Measurements from ENCODE around the gene MYO1C.
A peak's percentile ranks its signal among the peaks of the same experiment; 100 is the strongest.
"Not testable (repeated sequence)": the region's sequence is repeated elsewhere in the genome, so short reads cannot be mapped to it uniquely, and the experiment has no call there.

The MYO1C gene, protein sequence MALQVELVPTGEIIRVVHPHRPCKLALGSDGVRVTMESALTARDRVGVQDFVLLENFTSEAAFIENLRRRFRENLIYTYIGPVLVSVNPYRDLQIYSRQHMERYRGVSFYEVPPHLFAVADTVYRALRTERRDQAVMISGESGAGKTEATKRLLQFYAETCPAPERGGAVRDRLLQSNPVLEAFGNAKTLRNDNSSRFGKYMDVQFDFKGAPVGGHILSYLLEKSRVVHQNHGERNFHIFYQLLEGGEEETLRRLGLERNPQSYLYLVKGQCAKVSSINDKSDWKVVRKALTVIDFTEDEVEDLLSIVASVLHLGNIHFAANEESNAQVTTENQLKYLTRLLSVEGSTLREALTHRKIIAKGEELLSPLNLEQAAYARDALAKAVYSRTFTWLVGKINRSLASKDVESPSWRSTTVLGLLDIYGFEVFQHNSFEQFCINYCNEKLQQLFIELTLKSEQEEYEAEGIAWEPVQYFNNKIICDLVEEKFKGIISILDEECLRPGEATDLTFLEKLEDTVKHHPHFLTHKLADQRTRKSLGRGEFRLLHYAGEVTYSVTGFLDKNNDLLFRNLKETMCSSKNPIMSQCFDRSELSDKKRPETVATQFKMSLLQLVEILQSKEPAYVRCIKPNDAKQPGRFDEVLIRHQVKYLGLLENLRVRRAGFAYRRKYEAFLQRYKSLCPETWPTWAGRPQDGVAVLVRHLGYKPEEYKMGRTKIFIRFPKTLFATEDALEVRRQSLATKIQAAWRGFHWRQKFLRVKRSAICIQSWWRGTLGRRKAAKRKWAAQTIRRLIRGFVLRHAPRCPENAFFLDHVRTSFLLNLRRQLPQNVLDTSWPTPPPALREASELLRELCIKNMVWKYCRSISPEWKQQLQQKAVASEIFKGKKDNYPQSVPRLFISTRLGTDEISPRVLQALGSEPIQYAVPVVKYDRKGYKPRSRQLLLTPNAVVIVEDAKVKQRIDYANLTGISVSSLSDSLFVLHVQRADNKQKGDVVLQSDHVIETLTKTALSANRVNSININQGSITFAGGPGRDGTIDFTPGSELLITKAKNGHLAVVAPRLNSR

DNA sequence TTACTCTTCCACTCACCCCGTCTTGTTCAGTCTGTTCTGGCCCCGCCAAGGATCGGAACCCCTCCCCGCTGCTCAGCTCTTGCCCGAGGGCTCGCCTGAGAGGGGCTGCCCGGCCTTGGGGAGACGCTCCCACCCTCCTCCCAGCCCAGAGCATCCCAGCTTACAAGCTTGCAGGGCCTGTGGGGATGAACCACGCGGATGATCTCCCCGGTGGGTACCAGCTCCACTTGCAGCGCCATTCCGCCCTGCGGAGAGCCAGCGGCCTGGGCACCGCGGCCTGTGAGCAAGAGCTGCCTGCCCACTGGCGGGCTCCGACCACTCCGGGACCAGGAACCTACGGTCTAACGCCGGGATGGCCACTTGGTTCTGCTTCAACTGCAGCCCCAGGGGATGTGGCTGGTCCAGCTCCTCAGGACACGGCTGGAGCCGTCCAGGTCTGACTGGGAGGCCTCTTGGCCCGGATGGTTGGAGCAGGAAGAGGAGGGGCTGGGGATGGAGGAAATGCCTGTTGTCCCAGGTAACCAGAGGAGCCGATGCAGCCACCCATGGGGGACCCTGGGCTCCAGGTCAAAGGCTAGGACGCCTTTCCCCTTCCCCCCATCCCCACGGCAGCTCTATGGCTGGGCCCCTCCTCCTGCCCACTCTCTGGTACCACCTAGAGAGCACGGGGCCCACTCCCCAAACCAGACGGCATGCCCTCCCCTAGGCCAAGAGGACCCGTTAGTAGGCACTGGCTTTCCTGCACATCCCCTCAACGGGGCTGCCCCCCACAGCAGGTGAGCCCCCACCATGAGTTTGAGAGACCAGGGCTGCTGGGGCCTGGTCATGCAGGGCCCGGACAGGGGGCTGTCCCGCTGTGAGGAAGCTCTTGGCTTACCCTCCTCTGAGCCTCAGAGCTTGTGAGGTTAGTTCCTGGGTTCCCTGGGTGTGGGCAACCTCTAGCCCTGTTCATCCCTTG, at the start of gene MYO1C:
Gene MYO1C (minus strand): TSS at position 438 of the 958 bp plus-strand sequence. CDS start 199 bp downstream, at position 239.
- Mint-ChIP-seq H3K27ac (peak within 1 kb of the TSS; percentile 94), H3K9me3 (no peaks in the 10 kb centered on the region), H3K36me3 (peaks cover 13% of the 10 kb centered on the region in 2 donors), H3K4me1 (peaks cover 30 to 54% of the 10 kb centered on the region in 2 donors), H3K27me3 (no peaks in the 10 kb centered on the region), H3K4me3 (peak within 1 kb of the TSS; percentile 90 to 96)
- no peak for ATAC-seq (replicated peaks)
- DNase-seq, result no peak

DNA sequence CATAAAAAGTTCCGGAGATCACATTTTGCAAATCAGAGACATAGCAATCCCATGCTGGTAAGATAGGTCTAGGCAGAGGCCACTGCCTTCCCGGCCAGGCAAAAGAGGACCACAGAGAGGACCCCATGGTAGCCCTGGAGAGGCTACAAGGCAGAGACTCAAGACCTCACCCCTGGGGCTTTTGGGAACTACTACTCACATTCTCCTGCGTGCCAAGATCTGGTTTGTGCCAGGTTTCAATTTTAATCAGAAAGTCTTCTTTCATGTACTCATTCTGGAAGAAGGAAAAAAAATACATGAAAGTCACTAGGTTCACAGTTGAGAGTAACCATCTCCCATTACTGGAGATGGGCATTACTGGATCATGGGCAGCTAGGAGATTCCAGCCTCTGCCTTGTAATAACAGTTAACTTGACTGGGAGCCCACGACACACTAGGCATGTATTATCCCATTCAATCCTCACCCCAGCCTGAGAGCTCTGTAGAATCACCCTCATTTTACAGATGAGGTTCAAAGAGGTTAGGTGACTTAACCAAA, 49.0 kb upstream of the MYO1C start:
- Mint-ChIP-seq H3K9me3 (no peaks in the 10 kb centered on the region), H3K36me3 (peaks cover 61 to 67% of the 10 kb centered on the region in 2 donors), H3K27ac (no peak overlapping the region), H3K4me3 (no peak overlapping the region), H3K4me1 (peaks cover 0 to 4% of the 10 kb centered on the region in 2 donors), H3K27me3 (no peaks in the 10 kb centered on the region)
- ATAC-seq (replicated peaks) (no peak), DNase-seq (no peak)

DNA sequence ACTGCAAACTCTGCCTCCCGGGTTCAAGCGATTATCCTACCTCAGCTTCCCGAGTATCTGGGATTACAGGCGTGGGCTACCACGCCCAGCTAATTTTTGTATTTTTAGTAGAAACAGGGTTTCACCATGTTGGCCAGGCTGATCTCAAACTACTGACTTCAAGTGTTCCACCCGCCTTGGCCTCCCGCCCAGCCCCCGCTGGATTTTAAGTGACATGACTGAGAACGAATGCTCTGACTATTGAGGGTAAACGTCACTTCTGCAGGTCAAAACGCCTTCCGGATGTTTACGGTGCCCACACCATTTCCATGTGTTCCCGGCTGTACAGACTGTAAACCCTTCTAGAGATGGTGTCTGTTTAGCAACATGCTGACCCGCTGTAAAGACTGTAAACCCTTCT, 47.3 kb upstream of the MYO1C start:
- no peak overlapping the region for H3K4me3 Mint-ChIP-seq
- no peak overlapping the region for H3K27ac Mint-ChIP-seq
- H3K4me1 Mint-ChIP-seq, result peaks cover 0 to 4% of the 10 kb centered on the region in 2 donors
- peaks cover 52 to 60% of the 10 kb centered on the region in 2 donors for H3K36me3 Mint-ChIP-seq
- no peaks in the 10 kb centered on the region for H3K9me3 Mint-ChIP-seq
- ATAC-seq (replicated peaks), result no peak
- no peak for DNase-seq
- no peaks in the 10 kb centered on the region for H3K27me3 Mint-ChIP-seq

DNA sequence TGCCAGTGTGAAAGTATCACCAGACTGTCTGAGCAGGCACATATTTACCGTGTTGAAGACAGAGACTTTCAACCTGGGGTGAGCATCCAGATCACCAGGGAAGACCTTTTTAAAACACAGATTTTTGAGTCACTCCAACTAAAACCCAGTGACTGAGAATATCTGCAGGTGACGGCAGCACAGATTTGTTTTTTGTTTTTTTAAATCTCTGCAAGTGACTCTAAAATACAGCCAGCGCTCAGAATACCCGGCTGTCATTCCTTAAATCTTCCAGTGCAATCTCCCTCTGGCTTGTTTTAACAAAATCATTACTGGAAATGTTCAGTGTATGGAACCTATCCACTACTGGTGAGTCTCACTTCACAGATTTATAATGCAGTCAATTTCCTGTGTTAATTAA, 43.3 kb upstream of the MYO1C start:
- H3K27me3 Mint-ChIP-seq, result no peaks in the 10 kb centered on the region
- no peaks in the 10 kb centered on the region for H3K9me3 Mint-ChIP-seq

DNA sequence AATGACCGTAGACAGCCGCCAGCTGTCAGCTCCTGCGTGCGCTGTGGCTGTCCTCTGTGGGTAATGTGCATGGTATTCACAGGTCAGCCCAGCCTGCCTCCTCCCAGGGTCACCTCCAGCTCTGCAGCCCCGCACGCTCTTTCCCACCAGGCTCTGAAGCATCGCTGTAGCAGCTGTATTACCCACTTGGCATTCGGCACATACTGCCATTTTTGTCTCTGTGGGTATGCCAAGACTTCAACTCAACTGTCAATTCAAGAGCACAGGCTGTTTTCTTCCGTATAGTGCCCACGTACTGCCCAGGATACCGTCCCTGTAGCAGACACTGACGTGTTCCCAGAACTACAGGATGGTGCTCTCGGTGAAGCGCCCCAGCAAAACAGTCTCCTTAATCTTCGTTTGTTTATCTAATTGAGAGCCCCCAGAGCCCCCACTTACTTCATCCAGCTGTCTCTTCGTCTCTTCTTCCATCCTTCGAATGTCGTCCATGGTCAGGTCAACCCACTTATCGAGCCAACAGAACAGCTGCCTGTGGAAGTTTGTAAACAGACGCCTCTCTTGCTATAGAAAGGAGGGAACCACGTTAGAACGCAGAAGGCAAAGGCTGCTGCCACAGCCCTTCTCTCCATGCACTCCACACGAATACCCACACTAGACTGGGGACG, 41.3 kb upstream of the MYO1C start:
- ATAC-seq (replicated peaks), result no peak
- no peak overlapping the region for H3K27ac Mint-ChIP-seq
- H3K9me3 Mint-ChIP-seq, result no peaks in the 10 kb centered on the region

More for the DNA sequence above, 43.3 kb upstream of the MYO1C start:
- ATAC-seq (replicated peaks), result no peak
- Mint-ChIP-seq H3K36me3 (peaks cover 56 to 64% of the 10 kb centered on the region in 2 donors), H3K27ac (no peak overlapping the region), H3K4me3 (no peak overlapping the region), H3K4me1 (peaks cover 7 to 22% of the 10 kb centered on the region in 2 donors)
- DNase-seq, result no peak

DNA sequence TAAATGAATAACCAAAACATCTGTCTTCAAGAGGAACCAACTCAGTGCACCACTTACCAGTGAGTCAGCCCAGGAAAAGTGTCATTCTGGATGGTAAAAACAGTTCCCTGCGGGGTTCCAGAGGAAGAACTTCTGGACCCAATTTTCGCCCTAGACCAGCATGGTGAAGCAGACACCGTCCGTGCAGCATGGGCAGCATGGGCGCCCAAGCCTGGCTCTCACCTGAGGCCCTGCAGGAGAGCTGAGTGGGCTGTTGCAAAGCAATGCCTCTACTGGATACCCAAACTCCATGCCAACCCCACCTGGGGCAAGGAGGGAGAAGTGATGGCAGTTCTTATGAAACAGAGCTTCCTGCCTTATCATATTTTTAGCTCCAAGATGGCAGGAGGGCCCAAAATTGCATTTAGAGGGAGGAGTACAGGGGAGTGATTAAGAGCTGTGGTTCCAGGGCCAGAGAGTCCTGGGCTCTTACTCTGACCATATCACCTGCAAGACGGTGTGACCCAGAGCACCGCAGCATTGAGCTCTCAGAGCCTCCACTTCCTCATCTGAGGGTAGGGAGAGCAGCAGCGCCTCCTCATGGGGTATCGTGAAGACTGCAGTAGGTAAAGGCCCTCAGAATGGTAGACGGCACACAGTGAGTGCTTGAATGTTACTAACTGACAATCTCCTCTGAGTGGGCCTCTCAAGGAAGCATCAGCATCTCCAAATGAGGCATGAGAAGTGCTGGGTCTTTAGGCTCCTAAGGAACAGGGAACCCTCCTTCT, 40.5 kb upstream of the MYO1C start:
- Mint-ChIP-seq H3K27me3 (no peaks in the 10 kb centered on the region), H3K27ac (no peak overlapping the region), H3K4me3 (no peak overlapping the region), H3K36me3 (peaks cover 50 to 57% of the 10 kb centered on the region in 2 donors), H3K9me3 (no peaks in the 10 kb centered on the region), H3K4me1 (peaks cover 11 to 24% of the 10 kb centered on the region in 2 donors)
- DNase-seq (peak; percentile 20), ATAC-seq (replicated peaks) (peak; percentile 81 to 92)

More for the DNA sequence above, 41.3 kb upstream of the MYO1C start:
- Mint-ChIP-seq H3K27me3 (no peaks in the 10 kb centered on the region), H3K4me3 (no peak overlapping the region), H3K36me3 (peaks cover 48 to 56% of the 10 kb centered on the region in 2 donors), H3K4me1 (peaks cover 11 to 24% of the 10 kb centered on the region in 2 donors)
- no peak for DNase-seq

DNA sequence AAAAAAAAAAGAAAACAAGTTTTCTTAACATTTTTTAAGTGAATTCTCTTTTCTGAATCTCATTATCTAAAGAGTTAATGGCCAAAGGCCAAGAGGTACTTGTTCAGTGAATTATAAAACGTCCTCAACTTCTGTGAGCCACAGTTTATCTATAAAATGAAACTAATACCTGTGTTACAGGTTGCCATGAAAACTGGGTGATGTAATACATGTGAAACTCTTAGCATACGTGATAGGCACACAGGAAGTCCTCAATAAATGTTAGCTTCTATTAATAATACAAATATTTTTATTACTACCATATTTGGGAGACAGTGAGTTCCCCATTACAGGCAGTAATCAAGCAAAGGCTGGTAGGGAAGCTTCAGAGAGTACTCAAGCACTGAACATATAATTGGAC, 37.4 kb upstream of the MYO1C start:
- DNase-seq, result no peak
- H3K4me1 Mint-ChIP-seq, result peaks cover 11 to 24% of the 10 kb centered on the region in 2 donors
- H3K27me3 Mint-ChIP-seq, result no peaks in the 10 kb centered on the region
- peaks cover 41 to 50% of the 10 kb centered on the region in 2 donors for H3K36me3 Mint-ChIP-seq
- ATAC-seq (replicated peaks), result no peak
- no peak overlapping the region for H3K4me3 Mint-ChIP-seq
- no peaks in the 10 kb centered on the region for H3K9me3 Mint-ChIP-seq
- no peak overlapping the region for H3K27ac Mint-ChIP-seq

DNA sequence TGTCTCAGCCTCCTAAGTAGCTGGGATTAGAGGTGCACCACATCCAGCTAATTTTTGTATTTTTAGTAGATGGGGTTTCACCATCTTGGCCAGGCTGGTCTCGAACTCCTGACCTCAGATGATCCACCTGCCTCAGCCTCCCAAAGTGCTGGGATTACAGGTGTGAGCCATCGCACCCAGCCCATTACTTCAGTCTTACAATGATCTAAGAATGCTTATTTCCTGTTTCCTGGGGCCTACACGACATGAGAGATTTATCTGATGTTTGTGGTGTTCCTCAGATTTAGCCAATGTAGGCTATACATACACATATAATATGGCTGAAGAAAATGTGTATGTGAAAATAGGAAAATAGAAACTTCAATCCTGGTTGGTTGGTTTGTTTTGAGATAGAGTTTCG, 34.4 kb upstream of the MYO1C start:
- H3K27ac Mint-ChIP-seq; H3K27me3 Mint-ChIP-seq; H3K9me3 Mint-ChIP-seq; ATAC-seq (replicated peaks); DNase-seq; H3K4me1 Mint-ChIP-seq; H3K4me3 Mint-ChIP-seq: not testable (repeated sequence)
- peaks cover 28 to 36% of the 10 kb centered on the region in 2 donors for H3K36me3 Mint-ChIP-seq

DNA sequence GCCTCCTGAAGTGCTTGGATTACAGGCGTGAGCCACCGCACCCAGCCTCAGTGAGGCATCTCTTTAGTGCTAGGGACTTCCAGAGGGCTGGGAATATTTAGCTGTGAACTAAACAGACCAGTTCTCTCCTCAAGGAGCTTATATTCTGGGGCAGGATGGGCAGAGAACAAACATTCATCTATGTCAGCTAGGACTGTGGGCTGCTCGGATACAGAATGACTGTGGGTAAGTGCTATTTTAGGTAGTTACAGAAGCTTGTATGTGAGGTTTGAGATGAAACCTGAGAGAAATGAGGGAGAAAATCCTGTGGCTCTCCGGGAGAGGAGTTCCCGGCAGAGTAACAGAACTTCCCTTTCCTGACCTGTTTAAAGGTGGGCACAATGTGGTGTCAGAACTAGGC, 30.1 kb upstream of the MYO1C start:
- Mint-ChIP-seq H3K27ac (no peak overlapping the region), H3K36me3 (peaks cover 21 to 44% of the 10 kb centered on the region in 2 donors), H3K4me3 (no peak overlapping the region)

DNA sequence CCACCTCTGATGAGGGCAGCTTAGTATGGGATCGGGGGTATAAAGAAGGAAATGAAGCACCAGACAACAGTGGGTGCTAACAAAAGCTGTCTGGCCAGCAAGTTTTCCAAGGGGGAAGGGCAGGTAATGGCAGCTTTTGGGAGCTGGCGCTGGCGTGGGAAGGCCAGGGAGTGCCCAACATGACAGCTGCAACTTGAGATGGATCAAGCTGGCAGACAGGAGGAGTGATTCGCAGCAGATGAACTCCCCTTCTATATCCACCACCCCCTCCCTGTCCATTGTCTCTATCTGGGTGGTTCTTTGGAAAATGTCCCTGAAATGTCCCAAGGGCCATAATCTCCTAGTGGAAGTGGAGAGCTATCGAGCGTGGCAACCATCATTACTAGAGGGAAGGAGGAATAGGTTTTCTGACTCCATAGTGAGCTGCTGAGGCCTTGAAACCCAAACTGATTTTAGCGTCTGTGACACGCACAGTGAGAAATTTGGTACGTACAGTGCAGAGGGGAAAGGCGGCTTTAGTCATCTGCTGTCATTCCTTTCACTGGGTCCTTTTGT, 28.7 kb upstream of the MYO1C start:
- H3K36me3 Mint-ChIP-seq, result peaks cover 21 to 43% of the 10 kb centered on the region in 2 donors
- no peak for ATAC-seq (replicated peaks)
- peaks cover 7 to 8% of the 10 kb centered on the region in 2 donors for H3K4me1 Mint-ChIP-seq
- no peaks in the 10 kb centered on the region for H3K27me3 Mint-ChIP-seq
- peak overlapping the region; percentile 59 for H3K27ac Mint-ChIP-seq
- H3K9me3 Mint-ChIP-seq, result no peaks in the 10 kb centered on the region
- no peak for DNase-seq
- no peak overlapping the region for H3K4me3 Mint-ChIP-seq

More for the DNA sequence above, 30.1 kb upstream of the MYO1C start:
- no peaks in the 10 kb centered on the region for H3K27me3 Mint-ChIP-seq
- ATAC-seq (replicated peaks) (no peak), DNase-seq (no peak)
- H3K4me1 Mint-ChIP-seq, result peaks cover 5 to 8% of the 10 kb centered on the region in 2 donors
- H3K9me3 Mint-ChIP-seq, result no peaks in the 10 kb centered on the region

DNA sequence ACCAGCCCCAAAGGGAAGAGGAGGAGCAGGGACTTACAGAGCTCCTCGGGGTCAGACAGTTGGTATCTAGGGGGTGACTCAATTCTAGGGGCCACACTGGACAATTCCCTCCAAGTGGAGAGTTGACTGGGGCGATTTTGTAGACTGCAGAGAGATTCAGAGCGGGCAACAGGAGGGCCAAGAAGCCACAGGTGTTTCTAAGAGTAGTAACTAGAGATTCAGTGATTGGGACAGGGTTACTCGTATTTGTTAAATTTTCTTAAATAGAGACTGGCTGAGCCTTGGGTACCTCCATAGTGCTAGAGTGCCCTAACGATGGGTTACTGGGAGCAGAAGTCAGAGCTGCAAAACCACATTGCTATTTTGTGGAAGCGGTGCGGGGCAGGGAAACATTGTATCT, 27.2 kb upstream of the MYO1C start:
- Mint-ChIP-seq H3K4me1 (peaks cover 16 to 18% of the 10 kb centered on the region in 2 donors), H3K4me3 (no peak overlapping the region), H3K27ac (no peak overlapping the region), H3K27me3 (no peaks in the 10 kb centered on the region), H3K36me3 (peaks cover 15 to 37% of the 10 kb centered on the region in 2 donors), H3K9me3 (no peaks in the 10 kb centered on the region)
- DNase-seq (no peak), ATAC-seq (replicated peaks) (no peak)

DNA sequence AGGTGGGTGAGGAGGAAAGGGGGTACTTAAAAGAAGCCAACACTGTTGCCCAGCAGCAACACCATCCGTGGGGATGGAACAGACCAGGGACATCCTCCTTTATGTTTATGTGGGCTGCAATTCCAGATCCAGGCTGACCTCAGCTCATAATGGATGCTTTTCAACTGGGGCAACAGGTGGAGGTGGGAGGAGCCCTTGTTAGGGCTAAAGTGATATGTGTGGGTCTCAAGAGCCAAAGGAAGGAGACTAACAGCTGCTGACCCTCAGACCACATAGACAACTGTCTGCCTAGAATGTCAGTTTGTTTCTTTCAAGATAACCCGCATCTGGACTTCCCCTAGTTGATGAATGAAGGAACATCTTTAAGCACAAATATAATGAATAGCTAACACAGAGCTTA, 25.9 kb upstream of the MYO1C start:
- Mint-ChIP-seq H3K36me3 (peaks cover 10 to 41% of the 10 kb centered on the region in 2 donors), H3K27ac (no peak overlapping the region), H3K9me3 (no peaks in the 10 kb centered on the region), H3K4me3 (peak overlapping the region; percentile 36 to 56), H3K4me1 (peaks cover 17 to 22% of the 10 kb centered on the region in 2 donors), H3K27me3 (no peaks in the 10 kb centered on the region)
- ATAC-seq (replicated peaks) (no peak), DNase-seq (no peak)

Data from stimulated activated naive B cell treated with anti-CD40 and anti-IgM and Interleukin-4, amounts not matched to agents 10 μg/mL and 1 μg/mL and 100 μg/mL, for 72 hours (primary cell).